Measurements from ENCODE around the gene GPR78. TPM values are rescaled to one million over a fixed set of nuclear protein-coding genes. Genes with fewer than 3 reads are reported as not detected.

Gene GPR78
- total RNA-seq, 1 donor from 2014 or later: 0.16 TPM

GRCh38 chr4:8549352-8549931, 30.8 kb upstream of the GPR78 start:
- Histone ChIP-seq H3K4me2 (ENCODE audit: low read length) (no peak overlapping the region), H3K9me3 (ENCODE audit: insufficient read depth, low read depth, low read length) (no peaks in the 10 kb centered on the region), H3K27me3 (ENCODE audit: insufficient read depth, low read length) (no peaks in the 10 kb centered on the region), H3K4me3 (ENCODE audit: insufficient read depth, low read depth, low read length) (no peak overlapping the region), H3K9ac (ENCODE audit: low read length) (no peak overlapping the region), H2AFZ (ENCODE audit: low read depth, low read length) (no peak overlapping the region), H3K79me2 (ENCODE audit: insufficient read depth, low read length) (no peaks in the 10 kb centered on the region), H3K36me3 (ENCODE audit: insufficient read depth, low read length) (no peaks in the 10 kb centered on the region), H4K20me1 (ENCODE audit: insufficient read depth, low read length) (no peaks in the 10 kb centered on the region), H3K27ac (ENCODE audit: low read depth, low read length) (no peak overlapping the region), H3K4me1 (ENCODE audit: insufficient read depth, low read length) (peaks cover 8% of the 10 kb centered on the region)
- peaks cover 47% of the 10 kb centered on the region for H3K27me3 Mint-ChIP-seq (ENCODE audit: low read depth, unreplicated experiment)
- H3K27ac Mint-ChIP-seq (ENCODE audit: unreplicated experiment): no peak overlapping the region
- H3K9me3 Mint-ChIP-seq (ENCODE audit: unreplicated experiment): no peaks in the 10 kb centered on the region
- peaks cover 5% of the 10 kb centered on the region for H3K4me1 Mint-ChIP-seq (ENCODE audit: low read depth, unreplicated experiment)
- DNase-seq (ENCODE audit: low read depth) (no peak), FAIRE-seq (no peak)
- no peak overlapping the region for H3K4me3 Mint-ChIP-seq (ENCODE audit: unreplicated experiment)
- TF ChIP-seq CTCF (IDR thresholded peaks at IDR 0.05; ENCODE audit: insufficient read depth, low read depth, low read length) (no peak), EZH2 (IDR thresholded peaks at IDR 0.05; ENCODE audit: insufficient read depth, low read length) (no peak)
- peaks cover 4% of the 10 kb centered on the region for H3K36me3 Mint-ChIP-seq (ENCODE audit: low read depth, unreplicated experiment)

- peaks cover 8% of the 10 kb centered on the region for H3K4me1 ChIP-seq (ENCODE audit: insufficient read depth, low read length)
- FAIRE-seq (no peak), DNase-seq (ENCODE audit: low read depth) (no peak)
- Mint-ChIP-seq H3K27me3 (ENCODE audit: low read depth, unreplicated experiment) (peaks cover 45% of the 10 kb centered on the region), H3K36me3 (ENCODE audit: low read depth, unreplicated experiment) (peaks cover 4% of the 10 kb centered on the region), H3K4me1 (ENCODE audit: low read depth, unreplicated experiment) (peaks cover 5% of the 10 kb centered on the region), H3K27ac (ENCODE audit: unreplicated experiment) (no peak overlapping the region), H3K4me3 (ENCODE audit: unreplicated experiment) (no peak overlapping the region), H3K9me3 (ENCODE audit: unreplicated experiment) (no peaks in the 10 kb centered on the region)
- H3K4me3 ChIP-seq (ENCODE audit: insufficient read depth, low read depth, low read length): no peak overlapping the region
- H3K79me2 ChIP-seq (ENCODE audit: insufficient read depth, low read length): no peaks in the 10 kb centered on the region
- no peaks in the 10 kb centered on the region for H4K20me1 ChIP-seq (ENCODE audit: insufficient read depth, low read length)
- TF ChIP-seq EZH2 (IDR thresholded peaks at IDR 0.05; ENCODE audit: insufficient read depth, low read length) (no peak), CTCF (IDR thresholded peaks at IDR 0.05; ENCODE audit: insufficient read depth, low read depth, low read length) (no peak)
- no peaks in the 10 kb centered on the region for H3K9me3 ChIP-seq (ENCODE audit: insufficient read depth, low read depth, low read length)
- H3K27ac ChIP-seq (ENCODE audit: low read depth, low read length): no peak overlapping the region
- no peak overlapping the region for H3K4me2 ChIP-seq (ENCODE audit: low read length)
- H2AFZ ChIP-seq (ENCODE audit: low read depth, low read length): no peak overlapping the region
- no peaks in the 10 kb centered on the region for H3K36me3 ChIP-seq (ENCODE audit: insufficient read depth, low read length)
- H3K9ac ChIP-seq (ENCODE audit: low read length): no peak overlapping the region
- H3K27me3 ChIP-seq (ENCODE audit: insufficient read depth, low read length): no peaks in the 10 kb centered on the region
Observed at GRCh38 chr4:8550691-8551090, 29.5 kb upstream of the GPR78 start.

GRCh38 chr4:8552024-8552423, 28.2 kb upstream of the GPR78 start:
- H3K27ac ChIP-seq (ENCODE audit: low read depth, low read length): no peak overlapping the region
- no peaks in the 10 kb centered on the region for H4K20me1 ChIP-seq (ENCODE audit: insufficient read depth, low read length)
- no peak overlapping the region for H3K4me3 ChIP-seq (ENCODE audit: insufficient read depth, low read depth, low read length)
- H3K4me1 ChIP-seq (ENCODE audit: insufficient read depth, low read length): peaks cover 8% of the 10 kb centered on the region
- no peaks in the 10 kb centered on the region for H3K27me3 ChIP-seq (ENCODE audit: insufficient read depth, low read length)
- no peaks in the 10 kb centered on the region for H3K9me3 ChIP-seq (ENCODE audit: insufficient read depth, low read depth, low read length)
- H3K27ac Mint-ChIP-seq (ENCODE audit: unreplicated experiment): no peak overlapping the region
- peaks cover 34% of the 10 kb centered on the region for H3K27me3 Mint-ChIP-seq (ENCODE audit: low read depth, unreplicated experiment)
- FAIRE-seq (no peak), DNase-seq (ENCODE audit: low read depth) (no peak)
- H3K79me2 ChIP-seq (ENCODE audit: insufficient read depth, low read length): no peaks in the 10 kb centered on the region
- no peaks in the 10 kb centered on the region for H3K36me3 ChIP-seq (ENCODE audit: insufficient read depth, low read length)
- peaks cover 10% of the 10 kb centered on the region for H3K4me1 Mint-ChIP-seq (ENCODE audit: low read depth, unreplicated experiment)
- H2AFZ ChIP-seq (ENCODE audit: low read depth, low read length): no peak overlapping the region
- no peak overlapping the region for H3K4me3 Mint-ChIP-seq (ENCODE audit: unreplicated experiment)
- TF ChIP-seq EZH2 (IDR thresholded peaks at IDR 0.05; ENCODE audit: insufficient read depth, low read length) (no peak), CTCF (IDR thresholded peaks at IDR 0.05; ENCODE audit: insufficient read depth, low read depth, low read length) (no peak)
- H3K9me3 Mint-ChIP-seq (ENCODE audit: unreplicated experiment): no peaks in the 10 kb centered on the region
- H3K4me2 ChIP-seq (ENCODE audit: low read length): no peak overlapping the region
- H3K9ac ChIP-seq (ENCODE audit: low read length): no peak overlapping the region
- H3K36me3 Mint-ChIP-seq (ENCODE audit: low read depth, unreplicated experiment): peaks cover 2% of the 10 kb centered on the region
